Heart left ventricle (tissue), 13 donors: Measurements from ENCODE around the gene SUFU.

Experiments used
- POLR2A ChIP-seq, 2 donors: fragments of 450-650 bp; IDR thresholded peaks; one replicate each; pipeline ENCODE4 v1.6.1; 2017; ENCODE audit warnings: antibody characterized with exemption in 2 of 2, mild to moderate bottlenecking in 2 of 2, moderate library complexity in 2 of 2
- TF ChIP-seq, protein P1 (sequence below), 12 donors: fragments of 200-600 bp; sonication (generic) in 4 of 12; IDR thresholded peaks; one replicate each; pipeline versions ENCODE4 v1.5.0 to v1.8.0; 2018 to 2022; ENCODE audit warnings: antibody characterized with exemption in 12 of 12, mild to moderate bottlenecking in 5 of 12
- donor health status: ischemic (EF 13 %, LVEDD 7.1; RV severe dilation, severe dysfunction).
- donor health status: DM: no; HTN: yes; CAD: no.
- donor health status: DM: no; HTN: no; CAD: no.
- donor health status: ischemic (EF 25% LVEDD 6.9; RV normal size, moderate dysfunction).
- donor health status: ischemic (EF 25% LVEDD 5.7; RV mildly dilated, moderate dysfunction).
- donor health status: ischemic (EF 35%, LVEDD 5.7; RV mildly dilated, moderate dysfunction).
- donor health status: nonischemic (EF 11% LVEDD 7.7; RV severe dilation, severe dysfunction).
- donor health status: DM: yes; HTN: yes; CAD: no.
- donor health status: PGD.
- donor health status: ischemic (EF 29% LVEDD 5.4; RV normal size, mild dysfunction).
- donor health status: nonischemic (EF 23%, LVEDD 6.1; RV moderate dilation, normal function).

DNA sequence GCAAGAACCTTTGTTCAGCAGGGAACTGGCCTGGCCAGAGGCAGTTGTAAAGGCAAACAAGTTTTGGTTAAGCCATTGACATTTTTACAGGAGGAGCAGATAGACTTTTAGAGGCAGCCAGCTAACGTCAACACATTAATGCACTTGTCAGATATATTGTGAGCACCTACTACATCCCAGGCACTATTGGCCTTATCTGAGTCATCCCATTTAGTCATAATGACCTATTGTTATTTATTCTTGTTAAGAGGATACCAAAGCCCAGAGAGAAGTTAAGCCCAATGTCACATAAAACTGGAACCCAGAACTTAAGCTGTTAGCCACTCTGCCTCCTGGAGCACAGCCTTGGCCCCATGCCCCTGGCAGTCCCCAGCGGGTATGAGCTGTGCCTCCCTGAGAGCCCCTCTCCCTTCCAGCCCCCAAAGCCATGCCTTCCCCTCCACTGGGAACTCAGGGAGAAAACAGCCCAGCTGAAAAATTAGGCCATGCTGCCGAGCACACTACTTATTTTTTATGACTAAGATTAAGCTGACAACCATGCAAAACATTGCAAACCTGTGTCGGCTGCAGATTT is 107.8 kb downstream of the SUFU start:
- TF ChIP-seq, protein P1, sequence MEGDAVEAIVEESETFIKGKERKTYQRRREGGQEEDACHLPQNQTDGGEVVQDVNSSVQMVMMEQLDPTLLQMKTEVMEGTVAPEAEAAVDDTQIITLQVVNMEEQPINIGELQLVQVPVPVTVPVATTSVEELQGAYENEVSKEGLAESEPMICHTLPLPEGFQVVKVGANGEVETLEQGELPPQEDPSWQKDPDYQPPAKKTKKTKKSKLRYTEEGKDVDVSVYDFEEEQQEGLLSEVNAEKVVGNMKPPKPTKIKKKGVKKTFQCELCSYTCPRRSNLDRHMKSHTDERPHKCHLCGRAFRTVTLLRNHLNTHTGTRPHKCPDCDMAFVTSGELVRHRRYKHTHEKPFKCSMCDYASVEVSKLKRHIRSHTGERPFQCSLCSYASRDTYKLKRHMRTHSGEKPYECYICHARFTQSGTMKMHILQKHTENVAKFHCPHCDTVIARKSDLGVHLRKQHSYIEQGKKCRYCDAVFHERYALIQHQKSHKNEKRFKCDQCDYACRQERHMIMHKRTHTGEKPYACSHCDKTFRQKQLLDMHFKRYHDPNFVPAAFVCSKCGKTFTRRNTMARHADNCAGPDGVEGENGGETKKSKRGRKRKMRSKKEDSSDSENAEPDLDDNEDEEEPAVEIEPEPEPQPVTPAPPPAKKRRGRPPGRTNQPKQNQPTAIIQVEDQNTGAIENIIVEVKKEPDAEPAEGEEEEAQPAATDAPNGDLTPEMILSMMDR (IDR thresholded peaks at IDR 0.05), result no peak
- TF ChIP-seq POLR2A (IDR thresholded peaks at IDR 0.05), result no peak
